OCI-LY1 (cell line): Measurements from ENCODE around the gene SCTR.

Experiments used
- H2AFZ ChIP-seq: fragments of 200-600 bp; sonication (generic), shearing (Covaris generic); 2 replicates; pipeline ENCODE4 v1.6.0; 2014; ENCODE audit warnings: antibody characterized with exemption, mild to moderate bottlenecking, low read length
- H3F3A ChIP-seq: fragments of 200-600 bp; sonication (generic), shearing (Covaris generic); 2 replicates; pipeline ENCODE4 v1.6.0; 2014; ENCODE audit warnings: mild to moderate bottlenecking, antibody characterized with exemption, low read length, moderate library complexity; ENCODE audit not compliant: insufficient read depth
- H3K27ac ChIP-seq: fragments of 200-600 bp; sonication (generic); 2 replicates; pipeline ENCODE4 v1.5.1; 2014; ENCODE audit warnings: low read length, mixed run types, mild to moderate bottlenecking, low read depth; ENCODE audit not compliant: poor library complexity, severe bottlenecking
- H3K27me3 ChIP-seq: fragments of 200-600 bp; sonication (generic); 2 replicates; pipeline ENCODE4 v1.6.0; 2014; ENCODE audit warnings: antibody characterized with exemption, mild to moderate bottlenecking, low read length, moderate library complexity; ENCODE audit not compliant: insufficient read depth
- H3K36me3 ChIP-seq: fragments of 200-600 bp; sonication (generic); 2 replicates; pipeline ENCODE4 v1.6.1; 2014; ENCODE audit warnings: mild to moderate bottlenecking, antibody characterized with exemption, low read length, moderate library complexity, mixed read lengths; ENCODE audit not compliant: insufficient read depth
- H3K4me1 ChIP-seq: fragments of 200-600 bp; sonication (generic); 2 replicates; pipeline ENCODE4 v1.5.1; 2014; ENCODE audit warnings: mild to moderate bottlenecking, low read length, moderate library complexity; ENCODE audit not compliant: insufficient read depth, severe bottlenecking
- H3K4me2 ChIP-seq: fragments of 200-600 bp; sonication (generic), shearing (Covaris generic); 2 replicates; pipeline ENCODE4 v1.6.1; 2014; ENCODE audit warnings: low read length
- H3K4me3 ChIP-seq: fragments of 200-600 bp; sonication (generic); 2 replicates; pipeline ENCODE4 v1.5.1; 2014; ENCODE audit warnings: low read length, low read depth, mild to moderate bottlenecking, mixed read lengths; ENCODE audit not compliant: poor library complexity, severe bottlenecking
- H3K79me2 ChIP-seq: fragments of 200-600 bp; shearing (Covaris generic); 2 replicates; pipeline ENCODE4 v1.6.1; 2016; ENCODE audit warnings: mixed run types, low read length, mixed read lengths; ENCODE audit not compliant: insufficient read depth
- H3K9ac ChIP-seq: fragments of 200-600 bp; sonication (generic), shearing (Covaris generic); 2 replicates; pipeline ENCODE4 v1.6.1; 2014; ENCODE audit warnings: mild to moderate bottlenecking, low read length, mixed read lengths
- H3K9me2 ChIP-seq: fragments of 200-600 bp; sonication (generic), shearing (Covaris generic); 2 replicates; pipeline ENCODE4 v1.6.1; 2014; ENCODE audit warnings: low read depth, mild to moderate bottlenecking, low read length, mixed read lengths
- H3K9me3 ChIP-seq: fragments of 200-600 bp; shearing (Covaris generic); 2 replicates; pipeline ENCODE4 v1.6.1; 2014; ENCODE audit warnings: low read length, mixed read lengths
- H4K20me1 ChIP-seq: fragments of 200-600 bp; sonication (generic), shearing (Covaris generic); 2 replicates; pipeline ENCODE4 v1.6.0; 2016; ENCODE audit warnings: mild to moderate bottlenecking, low read length; ENCODE audit not compliant: insufficient read depth
- EZH2 ChIP-seq: fragments of 200-600 bp; sonication (generic), shearing (Covaris generic); IDR thresholded peaks from 2 replicates; pipeline ENCODE4 v1.8.0; 2017; ENCODE audit warnings: borderline replicate concordance, mixed run types, mild to moderate bottlenecking, antibody characterized with exemption, low read length, moderate library complexity, mixed read lengths
- TF ChIP-seq, protein P1 (sequence below): fragments of 200-600 bp; sonication (generic), shearing (Covaris generic); IDR thresholded peaks from 2 replicates; pipeline ENCODE4 v1.5.1; 2017; ENCODE audit warnings: mild to moderate bottlenecking, antibody characterized with exemption, low read length, moderate library complexity, mixed read lengths

SCTR gene

DNA sequence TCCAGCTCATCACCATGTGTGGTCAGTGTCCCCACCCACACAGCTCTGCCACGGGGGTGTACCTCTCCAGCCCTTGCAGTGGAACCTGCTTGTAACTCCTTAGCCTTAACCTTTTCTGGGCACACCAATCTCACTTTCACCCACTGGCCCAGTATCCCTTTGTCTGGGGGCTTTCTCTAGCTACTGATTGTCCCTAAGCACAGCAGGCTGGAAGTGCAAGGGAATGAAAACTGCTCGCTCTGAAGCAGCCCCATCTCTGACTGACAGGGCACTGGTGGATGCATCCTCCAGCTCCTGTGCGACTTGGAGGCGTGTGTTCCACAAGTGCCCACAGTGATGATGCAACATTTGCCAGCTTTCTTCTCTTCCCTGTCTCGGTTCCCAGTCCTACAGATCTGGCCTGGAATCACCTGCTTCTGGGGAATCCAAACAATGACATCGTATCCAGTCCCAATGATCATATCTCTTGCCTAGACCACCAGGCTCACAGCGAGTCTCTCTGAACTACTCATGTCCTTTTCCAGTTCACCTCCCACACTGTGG is 33.6 kb downstream of the SCTR start:
- H3K4me2 ChIP-seq: no peak overlapping the region
- H3K27ac ChIP-seq: no peak overlapping the region
- TF ChIP-seq EZH2: no peak
- TF ChIP-seq, protein P1, sequence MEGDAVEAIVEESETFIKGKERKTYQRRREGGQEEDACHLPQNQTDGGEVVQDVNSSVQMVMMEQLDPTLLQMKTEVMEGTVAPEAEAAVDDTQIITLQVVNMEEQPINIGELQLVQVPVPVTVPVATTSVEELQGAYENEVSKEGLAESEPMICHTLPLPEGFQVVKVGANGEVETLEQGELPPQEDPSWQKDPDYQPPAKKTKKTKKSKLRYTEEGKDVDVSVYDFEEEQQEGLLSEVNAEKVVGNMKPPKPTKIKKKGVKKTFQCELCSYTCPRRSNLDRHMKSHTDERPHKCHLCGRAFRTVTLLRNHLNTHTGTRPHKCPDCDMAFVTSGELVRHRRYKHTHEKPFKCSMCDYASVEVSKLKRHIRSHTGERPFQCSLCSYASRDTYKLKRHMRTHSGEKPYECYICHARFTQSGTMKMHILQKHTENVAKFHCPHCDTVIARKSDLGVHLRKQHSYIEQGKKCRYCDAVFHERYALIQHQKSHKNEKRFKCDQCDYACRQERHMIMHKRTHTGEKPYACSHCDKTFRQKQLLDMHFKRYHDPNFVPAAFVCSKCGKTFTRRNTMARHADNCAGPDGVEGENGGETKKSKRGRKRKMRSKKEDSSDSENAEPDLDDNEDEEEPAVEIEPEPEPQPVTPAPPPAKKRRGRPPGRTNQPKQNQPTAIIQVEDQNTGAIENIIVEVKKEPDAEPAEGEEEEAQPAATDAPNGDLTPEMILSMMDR: no peak
- H3K9me2 ChIP-seq: no peaks in the 10 kb centered on the region
- H3K36me3 ChIP-seq: no peaks in the 10 kb centered on the region
- H4K20me1 ChIP-seq: no peaks in the 10 kb centered on the region
- no peak overlapping the region for H3K4me3 ChIP-seq
- no peak overlapping the region for H3K9ac ChIP-seq
- no peaks in the 10 kb centered on the region for H3K79me2 ChIP-seq
- H3K4me1 ChIP-seq: no peaks in the 10 kb centered on the region
- H3F3A ChIP-seq: no peaks in the 10 kb centered on the region
- H3K9me3 ChIP-seq: no peaks in the 10 kb centered on the region
- no peak overlapping the region for H2AFZ ChIP-seq
- 0 out of 2 replicates have a peak, but pooled peaks cover 5% of the 10 kb centered on the region for H3K27me3 ChIP-seq

DNA sequence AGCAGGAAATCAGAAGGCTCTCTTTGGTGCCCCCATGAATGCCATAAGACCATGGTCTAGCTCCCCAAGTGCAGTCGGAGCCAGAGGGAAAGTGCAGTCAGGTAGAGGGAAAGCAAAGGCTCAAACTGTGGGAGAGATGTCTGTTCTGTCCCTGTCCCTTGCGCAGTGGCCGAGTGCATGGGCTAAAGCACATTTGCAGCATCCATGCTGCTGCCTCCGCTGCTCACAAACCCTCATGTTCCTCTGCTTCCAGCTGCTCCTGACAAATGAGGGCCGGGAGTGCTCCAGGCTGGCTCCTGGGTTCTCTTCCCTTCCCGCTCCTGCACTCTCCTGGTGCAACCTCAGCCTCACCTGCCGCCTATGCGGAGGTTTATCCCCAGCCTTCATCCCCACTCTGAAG is 34.2 kb downstream of the SCTR start:
- Histone ChIP-seq H3K27me3 (0 out of 2 replicates have a peak, but pooled peaks cover 5% of the 10 kb centered on the region), H3F3A (no peaks in the 10 kb centered on the region), H4K20me1 (no peaks in the 10 kb centered on the region), H3K9ac (no peak overlapping the region), H3K9me2 (no peaks in the 10 kb centered on the region), H3K27ac (no peak overlapping the region), H3K36me3 (no peaks in the 10 kb centered on the region), H3K4me1 (no peaks in the 10 kb centered on the region), H3K4me3 (no peak overlapping the region), H3K9me3 (no peaks in the 10 kb centered on the region), H2AFZ (no peak overlapping the region), H3K4me2 (no peak overlapping the region), H3K79me2 (no peaks in the 10 kb centered on the region)
- TF ChIP-seq, protein P1: no peak
- no peak for TF ChIP-seq EZH2

DNA sequence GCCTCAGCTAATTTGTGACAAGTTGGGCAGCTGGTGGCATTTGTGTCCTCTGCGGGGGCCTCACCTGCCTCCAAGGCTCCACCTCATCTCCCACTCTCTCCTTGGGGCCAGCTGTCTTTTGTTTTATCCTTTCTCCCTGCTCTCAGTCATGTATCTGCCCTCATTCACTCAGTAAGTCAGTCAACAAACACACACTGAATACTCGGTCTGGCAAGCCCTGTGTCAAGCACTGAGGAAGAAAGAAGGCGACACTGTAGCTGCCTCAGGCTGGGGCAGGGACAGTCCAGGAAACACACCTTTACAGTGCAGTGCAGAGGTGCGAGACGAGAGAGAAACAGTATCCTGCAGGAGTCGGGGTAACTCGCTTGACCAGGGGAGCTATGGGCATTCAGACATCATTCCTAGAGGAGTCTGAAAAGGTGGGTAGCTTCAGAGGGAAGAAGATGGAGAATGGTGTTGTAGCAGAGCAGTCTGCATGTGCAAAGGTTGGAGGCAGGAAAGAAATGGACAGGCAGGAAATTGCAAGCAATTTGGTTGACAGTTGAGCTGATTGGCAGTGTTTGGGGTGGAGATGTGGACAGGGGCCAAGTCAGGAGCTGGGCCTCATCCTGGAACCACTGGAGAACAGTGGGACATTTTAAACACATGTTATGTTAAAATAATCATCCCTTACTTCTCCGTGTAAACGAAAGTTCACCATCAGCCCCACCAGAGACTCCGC is 34.9 kb downstream of the SCTR start:
- H3F3A ChIP-seq: no peaks in the 10 kb centered on the region
- H3K4me1 ChIP-seq: no peaks in the 10 kb centered on the region
- H3K9me3 ChIP-seq: no peaks in the 10 kb centered on the region
- no peak for TF ChIP-seq EZH2
- TF ChIP-seq, protein P1: no peak
- H4K20me1 ChIP-seq: no peaks in the 10 kb centered on the region
- H3K36me3 ChIP-seq: no peaks in the 10 kb centered on the region
- no peak overlapping the region for H3K27ac ChIP-seq
- no peaks in the 10 kb centered on the region for H3K79me2 ChIP-seq
- H3K4me2 ChIP-seq: no peak overlapping the region
- H3K27me3 ChIP-seq: 0 out of 2 replicates have a peak, but pooled peaks cover 5% of the 10 kb centered on the region
- H3K9me2 ChIP-seq: no peaks in the 10 kb centered on the region
- H3K9ac ChIP-seq: no peak overlapping the region
- H2AFZ ChIP-seq: no peak overlapping the region
- H3K4me3 ChIP-seq: no peak overlapping the region
